Sigmoid colon (tissue), 3 donors: ENCODE results near the gene CACNA1D.

Experiments
- CTCF ChIP-seq, 4 experiments: fragments of 450-650 bp in 3 of 4; fragments of 200-600 bp in 1 of 4; IDR thresholded peaks; one replicate each; pipeline ENCODE4 v1.5.1; 2016 to 2019; ENCODE audit warnings: antibody characterized with exemption in 4 of 4, mild to moderate bottlenecking in 3 of 4, moderate library complexity in 2 of 4
- POLR2A ChIP-seq, 2 donors: fragments of 450-650 bp; IDR thresholded peaks; one replicate each; pipeline ENCODE4 v1.6.1; 2016; ENCODE audit warnings: antibody characterized with exemption in 2 of 2, mild to moderate bottlenecking in 2 of 2, moderate library complexity in 2 of 2

GRCh38 chr3:53813229-53813628 is 318.8 kb downstream of the CACNA1D start:
- TF ChIP-seq CTCF (IDR thresholded peaks at IDR 0.05) (no peak), POLR2A (IDR thresholded peaks at IDR 0.05) (no peak)
